Measurements from ENCODE around the gene MSH3.
"Not testable (repeated sequence)": the region's sequence is repeated elsewhere in the genome, so short reads cannot be mapped to it uniquely, and the experiment has no call there.

Gene MSH3

DNA sequence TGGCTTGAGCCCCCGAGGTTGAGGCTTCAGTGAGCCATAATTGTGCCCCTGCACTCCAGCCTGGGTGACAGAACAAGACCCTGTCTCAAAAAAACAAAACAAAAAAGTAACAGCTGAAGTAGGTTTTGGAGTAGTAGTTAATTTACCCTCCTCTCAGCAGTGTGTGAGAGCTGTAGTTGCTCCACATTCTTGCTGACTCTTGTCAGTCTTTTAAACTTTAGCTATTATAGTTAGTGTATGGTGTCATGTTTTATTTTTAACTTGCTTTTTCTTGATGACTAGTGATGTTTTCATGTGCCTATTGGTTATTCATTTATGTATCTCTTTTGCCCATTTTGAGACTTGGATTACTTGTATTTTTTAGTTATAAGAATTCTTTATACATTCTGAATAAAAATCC, 53.2 kb downstream of the MSH3 start:
- DNase-seq, result peak; percentile 65

DNA sequence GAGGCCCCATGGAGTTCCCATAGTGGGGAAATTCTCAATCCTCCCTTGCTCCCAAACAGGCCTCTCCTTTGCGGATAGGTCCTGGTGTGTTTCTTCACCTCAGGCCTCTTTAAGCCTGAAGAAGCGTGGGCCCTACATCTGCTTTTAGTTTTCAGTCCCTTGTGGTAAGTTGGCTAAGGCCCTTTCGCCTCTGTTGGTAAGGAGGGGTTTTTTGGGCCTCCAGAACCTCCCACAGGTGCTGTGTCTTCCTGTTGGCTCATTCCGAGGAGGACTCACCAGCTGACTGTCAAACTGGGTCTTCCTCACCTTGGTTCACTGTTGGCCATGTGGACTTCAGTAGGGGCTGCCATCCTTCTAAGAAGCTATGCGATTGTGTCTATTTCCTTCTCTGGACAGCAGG, 56.8 kb downstream of the MSH3 start:
- no peak for DNase-seq

DNA sequence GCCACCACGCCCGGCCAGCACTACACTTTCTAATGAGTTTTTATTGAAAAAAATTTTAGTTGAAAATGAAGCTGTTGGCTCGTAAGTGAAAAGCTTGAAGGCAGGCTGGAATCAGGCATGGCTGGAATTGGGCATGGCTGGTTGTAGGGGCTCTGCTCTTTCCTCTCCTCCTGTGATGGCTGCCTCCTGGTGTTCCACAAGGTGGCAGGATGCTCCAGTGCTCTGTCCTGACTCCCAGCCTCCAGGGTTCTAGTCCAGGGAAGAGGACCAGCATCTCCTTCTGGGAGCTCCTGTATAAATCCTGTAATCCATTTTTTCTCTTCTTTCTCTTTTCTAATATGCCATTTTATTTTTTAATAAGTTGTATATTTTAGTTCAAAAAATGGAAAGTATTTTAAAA, 57.5 kb downstream of the MSH3 start:
- peak; percentile 31 for DNase-seq

DNA sequence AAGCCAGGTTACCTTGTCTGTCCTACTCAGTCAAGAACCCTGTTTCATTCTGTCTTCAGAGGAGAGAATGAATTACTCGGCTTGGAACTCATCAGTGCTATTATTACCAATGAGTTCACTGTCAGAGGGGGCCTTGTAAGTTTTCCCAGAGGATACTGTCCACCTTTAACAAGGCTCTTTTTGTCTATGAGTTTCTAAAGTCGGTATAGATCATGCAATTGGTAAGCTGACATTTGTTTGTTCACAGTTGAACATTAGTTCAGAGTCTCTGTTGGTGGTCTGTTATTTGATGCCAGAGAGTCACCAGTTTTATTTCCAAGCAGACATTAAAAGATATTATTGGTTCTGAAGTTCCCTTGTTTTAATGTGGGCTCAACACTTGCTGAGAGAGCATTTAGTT, 58.5 kb downstream of the MSH3 start:
- DNase-seq, result no peak

DNA sequence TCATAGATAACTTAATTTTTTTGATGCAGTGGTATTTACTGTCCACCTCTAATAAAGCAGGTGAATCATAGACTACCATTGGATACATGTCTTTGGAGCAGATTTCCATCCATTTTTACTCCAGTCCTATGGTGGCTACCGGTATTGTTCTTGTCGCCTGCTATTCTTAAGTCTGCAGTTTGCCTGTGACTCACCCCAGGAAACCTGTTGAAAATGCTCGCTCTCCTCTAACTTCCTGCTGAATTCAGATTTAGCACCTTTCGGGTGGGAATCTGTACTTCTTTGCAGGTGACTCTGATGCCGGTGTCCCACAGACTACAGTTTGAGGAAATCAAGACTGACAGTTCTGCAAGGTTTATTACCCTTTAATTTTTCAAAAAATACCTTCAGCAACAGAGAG, 59.2 kb downstream of the MSH3 start:
- no peak for DNase-seq

DNA sequence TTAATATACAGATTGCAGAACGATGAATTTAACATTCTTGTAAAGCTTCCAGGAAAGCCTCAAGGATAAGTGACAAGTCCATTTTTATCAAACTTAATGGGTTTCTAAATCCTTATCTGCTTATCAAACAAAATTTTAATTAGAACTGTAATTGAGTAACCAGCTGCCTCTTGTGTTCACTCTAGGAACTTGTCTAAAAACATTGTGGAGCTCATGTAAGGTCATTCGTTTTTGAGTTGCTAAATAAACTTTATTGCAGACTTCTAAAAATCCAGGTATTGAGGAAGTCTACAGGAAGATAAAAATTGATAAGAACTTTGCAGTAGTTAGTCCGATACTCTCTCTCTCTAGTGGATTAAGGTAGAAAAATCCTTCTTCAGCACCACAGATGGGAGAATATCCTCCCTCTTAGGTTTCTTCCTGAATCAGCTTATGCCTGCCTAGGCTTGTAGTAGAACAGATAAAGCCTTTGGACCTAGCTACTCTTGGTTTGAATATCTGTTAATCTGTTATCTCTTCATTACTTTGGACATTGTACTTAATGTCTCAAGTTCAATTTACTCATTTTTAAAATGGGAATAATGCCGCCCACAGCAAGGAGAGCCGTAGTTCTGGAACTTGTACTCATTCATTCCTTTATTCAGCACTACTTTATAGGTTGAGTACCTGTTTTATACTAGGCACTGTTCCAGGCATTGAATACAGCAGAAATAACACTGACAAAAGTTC, 60.3 kb downstream of the MSH3 start:
- DNase-seq, result no peak

DNA sequence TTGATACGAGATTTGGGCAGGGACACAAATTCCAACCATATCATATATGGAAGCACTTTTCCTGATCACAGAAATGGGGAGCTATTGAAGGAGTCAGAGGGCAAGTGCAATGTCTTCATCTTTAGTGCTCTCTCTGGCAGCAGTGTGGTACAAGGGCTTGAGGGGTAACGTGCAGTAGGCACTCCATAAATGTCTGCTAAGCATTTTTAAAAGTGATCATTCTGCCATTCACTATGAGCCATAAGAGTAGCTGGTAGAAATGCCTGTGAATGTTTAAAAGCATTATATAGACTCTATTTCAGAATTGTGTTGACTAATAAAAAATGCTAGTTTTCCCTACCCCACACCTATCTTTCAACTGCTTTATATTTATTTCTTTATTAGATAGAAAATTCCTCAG, 61.4 kb downstream of the MSH3 start:
- DNase-seq, result no peak

DNA sequence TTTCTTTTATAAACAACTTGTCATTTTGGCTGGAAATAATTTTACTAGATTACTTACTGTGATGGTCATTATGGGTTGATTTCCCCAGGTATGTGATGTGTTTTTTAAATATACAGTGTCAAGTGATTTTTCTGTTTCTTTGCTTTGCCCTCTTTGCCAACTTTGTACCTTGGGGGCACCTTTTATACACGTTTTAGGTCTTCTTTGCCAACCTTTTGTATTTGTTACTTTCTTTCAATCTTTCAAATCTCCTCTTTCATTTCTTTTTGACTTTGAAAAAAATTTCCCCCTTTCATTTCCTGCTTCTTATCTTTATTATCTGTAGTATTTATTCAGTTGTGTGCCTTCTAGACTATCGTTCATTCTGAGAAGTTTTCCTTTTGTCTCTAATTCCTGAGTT, 65.7 kb downstream of the MSH3 start:
- no peak for DNase-seq

DNA sequence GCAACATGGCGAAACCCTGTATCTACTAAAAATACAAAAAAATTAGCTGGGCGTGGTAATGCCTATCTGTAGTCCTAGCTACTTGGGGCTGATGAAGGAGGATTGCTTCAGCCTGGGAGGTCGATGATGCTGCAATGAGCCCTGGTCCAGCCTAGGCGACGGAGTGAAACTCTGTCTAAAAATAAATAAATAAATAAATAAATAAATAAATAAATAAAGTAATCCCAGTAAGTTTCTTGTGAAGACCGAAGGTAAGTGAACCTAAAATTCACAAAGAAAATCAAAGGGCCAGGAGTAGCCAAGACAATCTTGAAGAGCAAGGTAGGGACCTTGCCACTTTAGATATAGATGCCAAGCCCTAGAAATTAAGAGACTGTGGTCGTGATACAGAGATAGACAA, 68.5 kb downstream of the MSH3 start:
- DNase-seq, result no peak

DNA sequence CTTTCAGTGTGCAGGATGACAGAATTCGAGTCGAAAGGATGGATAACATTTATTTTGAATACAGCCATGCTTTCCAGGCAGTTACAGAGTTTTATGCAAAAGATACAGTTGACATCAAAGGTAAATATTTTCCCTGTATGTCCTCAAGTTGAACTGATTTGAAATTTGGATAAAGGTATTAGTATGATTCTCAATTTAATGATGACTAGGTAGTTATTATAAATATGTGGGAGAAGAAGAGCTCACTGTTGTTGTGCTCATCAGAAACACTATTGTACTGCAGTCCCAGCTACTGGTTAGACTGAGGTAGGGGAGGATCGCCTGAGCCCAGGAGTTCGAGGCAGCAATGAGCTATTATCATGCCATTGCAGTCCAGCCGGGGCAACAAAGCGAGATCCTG, 71.0 kb downstream of the MSH3 start:
- DNase-seq, result no peak

DNA sequence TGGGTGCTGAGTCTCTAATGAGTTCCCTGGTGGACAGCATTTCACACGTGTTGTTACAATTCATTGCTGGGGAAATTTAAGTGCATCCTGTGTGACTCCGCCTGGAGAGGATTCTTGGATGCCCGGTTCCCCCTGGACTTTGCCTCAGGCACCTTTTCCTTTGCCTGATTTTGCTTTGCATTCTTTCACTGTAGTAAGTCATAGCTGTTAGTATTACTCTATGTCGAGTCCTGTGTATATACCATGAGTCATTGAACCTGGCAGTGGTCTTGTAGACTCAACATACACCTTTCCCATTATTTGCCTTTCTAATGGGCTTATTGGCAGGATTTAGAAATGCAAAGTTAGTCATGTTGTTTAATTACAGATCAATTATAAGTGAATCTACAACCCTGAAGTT, 82.3 kb downstream of the MSH3 start:
- peak; percentile 3 for DNase-seq

DNA sequence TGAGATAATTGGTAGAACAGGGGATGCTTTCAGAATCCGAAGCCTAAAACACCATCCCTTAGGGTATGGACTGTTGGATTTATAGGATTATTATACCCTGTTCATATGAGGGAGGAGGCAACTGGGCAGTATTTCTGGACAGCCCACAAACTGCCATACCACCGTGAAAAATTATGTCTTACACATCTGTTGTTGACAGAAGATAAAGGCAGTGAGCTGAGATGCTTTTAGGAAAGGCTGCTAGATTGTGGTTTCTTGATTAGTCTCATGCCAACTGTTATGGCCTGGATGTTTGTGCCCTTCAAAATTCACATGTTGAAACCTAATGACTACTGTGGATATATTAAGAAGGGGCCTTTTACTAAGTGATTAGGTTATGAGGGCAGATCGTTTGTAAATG, 84.0 kb downstream of the MSH3 start:
- DNase-seq, result no peak

DNA sequence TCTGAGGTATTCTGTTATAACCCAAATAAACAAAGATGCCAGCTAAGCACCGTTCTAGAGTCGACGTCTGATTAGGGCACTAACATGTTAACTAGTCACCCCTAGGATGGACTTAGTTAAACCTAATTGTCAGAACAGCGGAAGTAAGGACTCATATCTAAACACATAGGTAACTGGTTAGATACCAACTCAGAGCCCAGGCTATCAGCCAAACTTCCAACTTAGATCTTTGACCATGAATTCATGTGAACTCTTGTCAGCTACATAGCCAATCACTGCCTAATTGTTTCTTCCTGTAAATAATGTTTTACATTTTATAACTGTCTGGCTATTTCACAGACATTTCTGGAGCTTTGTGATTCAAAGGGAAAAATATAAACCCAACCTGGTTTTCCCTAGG, 84.6 kb downstream of the MSH3 start:
- DNase-seq, result no peak

DNA sequence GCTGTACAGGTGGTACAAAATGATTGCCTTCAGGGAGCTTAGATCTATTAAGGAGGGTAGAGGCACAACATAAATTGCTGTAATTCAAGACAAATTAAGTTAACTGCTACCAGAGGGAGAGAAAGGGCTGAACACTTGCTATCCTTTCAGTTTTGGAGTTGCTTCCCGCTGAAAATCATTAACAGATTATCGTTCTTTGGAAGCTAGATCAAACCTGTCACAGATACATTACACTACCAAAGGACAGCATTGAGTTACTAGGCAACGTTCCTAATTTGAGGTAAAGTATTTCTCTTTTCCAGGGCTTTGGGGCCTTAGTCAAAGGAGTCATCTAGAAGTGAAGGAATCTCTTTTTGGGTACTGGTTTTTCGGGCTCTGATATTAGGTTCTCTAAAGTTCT, 85.0 kb downstream of the MSH3 start:
- no peak for DNase-seq

DNA sequence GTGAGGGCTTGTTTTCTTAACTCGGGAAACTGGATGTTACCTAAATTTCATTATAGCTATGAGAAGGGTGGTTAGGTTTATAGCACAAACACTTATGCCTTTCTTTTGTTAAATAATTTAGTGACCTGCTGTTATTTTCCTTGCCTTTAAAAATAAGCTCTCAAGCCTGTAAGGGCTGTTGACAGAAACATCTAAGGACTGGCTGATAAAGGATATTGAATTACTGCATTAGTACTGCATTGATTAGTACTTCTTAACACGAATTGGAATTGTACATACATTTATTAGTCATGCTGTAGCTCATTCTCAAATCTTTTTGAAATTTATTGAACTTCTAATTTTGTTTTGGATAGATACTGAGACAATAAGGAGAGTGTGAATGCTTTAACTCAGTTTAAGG, 85.4 kb downstream of the MSH3 start:
- no peak for DNase-seq

DNA sequence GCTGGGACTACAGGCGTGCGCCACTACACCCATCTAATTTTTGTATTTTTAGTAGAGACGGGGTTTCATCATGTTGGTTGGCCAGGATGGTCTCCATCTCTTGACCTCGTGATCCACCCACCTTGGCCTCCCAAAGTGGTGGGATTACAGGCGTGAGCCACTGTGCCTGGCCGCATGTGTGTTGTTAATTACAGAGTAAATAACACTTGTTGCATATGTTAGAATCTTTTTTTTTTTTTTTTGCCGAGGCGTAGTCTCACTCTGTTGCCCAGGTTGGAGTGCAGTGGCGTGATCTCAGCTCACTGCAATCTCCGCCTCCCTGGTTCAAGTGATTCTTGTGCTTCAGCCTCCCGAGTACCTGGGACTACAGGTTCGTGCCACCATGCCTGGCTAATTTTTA, 86.0 kb downstream of the MSH3 start:
- not testable (repeated sequence) for DNase-seq

DNA sequence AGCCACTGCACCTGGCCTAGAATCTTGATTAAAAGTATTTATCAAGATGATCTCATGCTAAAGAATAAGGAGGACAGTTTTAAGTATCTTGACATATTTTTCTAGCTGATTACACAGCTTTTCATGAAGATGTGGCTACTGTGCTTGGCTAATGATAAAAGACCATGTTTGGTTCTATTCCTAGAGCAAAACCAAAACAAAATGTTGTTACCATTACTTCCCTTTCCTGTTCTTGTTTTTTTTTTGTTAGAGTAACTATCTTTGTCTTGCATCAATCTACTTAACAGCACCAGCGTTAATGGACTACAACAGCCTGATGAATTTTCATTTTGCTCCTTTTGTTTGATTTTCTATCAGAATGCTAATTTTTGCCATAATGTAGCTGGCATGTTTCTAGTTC, 86.5 kb downstream of the MSH3 start:
- DNase-seq, result no peak

DNA sequence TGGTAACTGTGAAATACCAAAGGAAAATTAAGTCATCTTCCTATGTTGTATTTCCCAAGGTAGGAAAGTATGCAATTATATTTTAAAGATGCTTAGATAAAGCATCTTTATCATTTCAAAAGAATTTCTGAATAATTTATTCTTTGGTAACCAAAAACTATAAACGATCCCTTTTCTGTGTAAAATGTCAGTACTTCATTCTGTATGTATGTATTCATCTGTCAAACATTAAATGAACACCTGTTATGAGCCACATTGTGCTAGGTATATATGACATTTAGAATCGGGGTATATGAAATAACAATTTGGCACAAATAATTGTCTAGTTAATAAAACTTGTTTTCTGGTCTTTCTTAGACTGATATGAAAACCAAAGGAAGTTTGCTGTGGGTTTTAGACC, 89.7 kb downstream of the MSH3 start:
- DNase-seq, result no peak

DNA sequence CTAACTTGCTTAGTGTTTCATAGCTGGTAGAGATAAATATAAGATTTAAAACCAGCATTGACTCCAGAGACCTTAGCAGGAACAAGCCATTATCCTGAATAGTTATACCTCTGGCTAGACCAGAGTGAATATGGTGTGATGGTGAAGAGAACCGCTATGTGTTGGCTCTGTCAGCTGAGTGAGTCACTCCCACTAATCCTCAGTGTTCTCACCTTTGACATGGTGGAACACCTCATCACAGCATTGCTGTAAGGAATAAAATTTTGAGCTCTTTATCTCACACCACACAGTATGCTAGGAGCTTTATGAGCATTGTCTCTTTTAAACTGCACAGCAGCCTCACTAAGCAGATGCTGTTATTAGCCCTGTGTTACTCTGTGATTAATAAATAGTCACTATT, 91.0 kb downstream of the MSH3 start:
- DNase-seq, result no peak

DNA sequence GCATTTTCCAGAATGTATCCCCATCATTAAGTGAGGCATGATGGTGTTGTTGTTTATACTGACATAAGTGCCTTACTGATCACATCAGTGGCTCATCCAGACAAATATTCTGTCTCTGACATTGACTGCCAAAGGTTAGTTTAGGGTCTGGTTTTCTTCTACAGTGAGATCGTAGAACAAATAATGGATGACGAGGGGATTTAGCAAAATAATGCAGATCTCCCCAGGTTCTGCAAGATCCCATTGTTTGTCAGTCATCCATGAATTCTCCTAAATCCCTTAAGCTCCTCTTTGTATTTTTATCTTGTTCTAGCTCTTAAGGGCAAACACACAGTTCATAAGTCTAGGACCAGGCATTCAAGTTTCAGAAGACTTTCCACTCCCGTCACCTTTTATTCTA, 93.5 kb downstream of the MSH3 start:
- DNase-seq, result no peak

DNA sequence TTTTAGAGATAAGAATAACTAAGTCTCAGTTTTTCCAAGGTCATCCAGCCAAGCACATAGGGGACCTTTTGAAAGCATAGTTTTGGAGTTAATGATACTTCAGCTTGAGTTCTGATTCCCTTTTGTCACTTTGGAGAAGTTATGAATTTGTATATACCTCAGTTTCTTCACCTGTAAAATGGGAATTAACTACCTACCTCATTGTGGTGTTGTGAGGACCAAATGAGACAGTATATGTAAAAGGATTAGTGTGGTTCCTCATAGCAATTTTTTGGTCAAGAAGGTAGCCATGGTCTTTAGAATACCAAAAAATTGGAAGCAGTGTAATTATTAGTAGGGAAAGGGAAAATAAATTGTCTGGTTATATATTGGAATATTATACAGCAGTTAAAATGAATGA, 98.0 kb downstream of the MSH3 start:
- DNase-seq, result no peak

DNA sequence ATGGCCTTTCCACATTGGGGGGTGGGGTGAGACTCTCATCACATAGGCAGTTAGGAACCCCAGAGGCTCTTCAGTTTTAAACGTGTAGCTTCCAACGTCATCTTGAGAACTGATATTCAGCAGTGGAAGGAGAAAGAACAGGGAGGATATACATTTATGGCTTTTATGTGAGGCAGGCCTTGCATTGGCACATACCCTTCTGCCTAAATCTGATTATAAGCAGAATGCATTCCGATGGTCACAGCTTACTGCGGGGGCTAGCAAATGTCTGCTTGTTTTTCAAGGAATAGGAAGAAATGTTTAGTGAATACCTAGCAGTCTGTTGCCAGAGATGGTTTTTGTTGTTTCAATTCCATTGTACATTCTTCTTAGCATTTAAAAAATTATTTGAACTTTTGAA, 99.3 kb downstream of the MSH3 start:
- DNase-seq, result no peak

DNA sequence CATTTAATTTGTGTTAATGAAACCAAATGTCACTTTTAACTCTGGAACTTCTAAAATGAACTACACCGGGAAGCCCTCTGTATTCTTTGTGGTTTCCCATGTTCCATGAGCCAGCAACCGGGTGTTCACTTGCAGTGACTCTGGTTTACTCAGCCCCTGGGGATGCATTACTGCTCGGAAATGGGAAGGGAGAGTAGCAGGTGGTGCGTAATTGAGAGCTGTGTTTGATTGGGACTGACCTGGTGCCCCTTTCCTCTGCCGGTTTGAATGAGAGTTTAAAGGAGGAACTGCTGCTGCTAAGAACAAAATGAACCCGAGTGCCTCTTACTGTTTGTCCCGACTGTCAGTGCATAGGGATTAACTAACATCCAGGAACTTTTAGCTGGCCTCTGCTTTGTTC, 100.4 kb downstream of the MSH3 start:
- DNase-seq, result peak; percentile 8

DNA sequence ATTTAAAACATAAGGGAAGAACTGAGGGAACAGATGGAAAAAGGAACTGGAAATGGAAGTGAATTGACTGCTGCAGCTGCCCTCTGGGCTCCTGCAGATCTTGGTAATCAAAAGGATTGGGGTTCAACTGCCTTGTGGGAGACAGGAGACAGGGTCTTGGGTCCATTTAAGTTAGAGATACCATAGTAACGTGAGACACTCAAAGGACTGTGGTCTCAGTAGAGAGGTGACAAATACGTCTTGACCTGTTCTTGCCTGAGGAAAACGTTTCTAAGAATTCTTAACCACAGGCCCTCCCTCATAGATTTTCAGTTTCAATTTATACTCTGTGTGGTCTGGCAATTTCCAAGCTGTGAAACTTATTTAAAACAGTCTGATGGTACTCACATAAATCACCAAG, 101.2 kb downstream of the MSH3 start:
- DNase-seq, result no peak

DNA sequence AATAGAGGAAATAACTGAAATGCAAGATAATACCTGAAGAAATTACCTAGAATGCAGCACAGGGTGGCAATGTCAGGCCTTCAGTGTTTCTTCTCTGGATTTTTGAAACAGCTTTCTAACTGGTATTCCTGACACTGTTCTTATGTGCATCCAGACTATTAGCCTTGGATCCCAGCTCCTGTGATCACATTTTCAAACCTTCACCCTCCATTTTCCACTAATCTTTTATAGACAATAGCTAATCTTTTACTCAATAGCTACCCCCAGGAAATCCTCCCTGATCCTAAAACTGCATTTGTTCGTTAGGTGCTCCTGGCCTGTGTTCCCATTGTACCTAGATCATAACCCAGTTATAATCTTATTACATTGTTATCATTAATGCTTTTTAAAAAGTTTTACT, 101.8 kb downstream of the MSH3 start:
- no peak for DNase-seq

DNA sequence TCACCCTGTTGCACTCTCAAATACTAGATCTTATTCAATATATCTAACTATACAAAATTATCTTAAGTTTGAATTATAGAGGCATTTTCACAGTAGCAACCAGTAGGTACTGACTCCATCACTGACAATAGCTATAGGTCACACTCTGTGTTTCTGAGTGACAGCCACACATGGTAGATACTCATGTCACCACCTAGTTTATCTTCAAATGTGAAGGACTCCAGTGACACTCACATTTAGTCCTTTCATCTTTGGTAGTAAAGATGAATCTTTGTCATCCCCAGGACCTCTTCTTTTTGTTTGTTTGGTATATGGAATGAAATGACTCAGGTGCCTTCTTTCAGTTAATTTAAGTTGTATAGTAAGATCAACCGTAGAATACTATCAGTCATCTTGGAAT, 102.8 kb downstream of the MSH3 start:
- DNase-seq, result no peak

Data from fibroblast of skin of back (primary cell).